NCI-H345 treated with DMSO at 0.1 percent for 48 hours (cell line): ENCODE data around the gene LAMA1.

ENCODE experiments used
- DNase-seq: peaks from one replicate; lab custom pipeline; 2025; ENCODE audit not compliant: unreplicated experiment; lab: John Stamatoyannopoulos, UW

LAMA1 gene

DNA sequence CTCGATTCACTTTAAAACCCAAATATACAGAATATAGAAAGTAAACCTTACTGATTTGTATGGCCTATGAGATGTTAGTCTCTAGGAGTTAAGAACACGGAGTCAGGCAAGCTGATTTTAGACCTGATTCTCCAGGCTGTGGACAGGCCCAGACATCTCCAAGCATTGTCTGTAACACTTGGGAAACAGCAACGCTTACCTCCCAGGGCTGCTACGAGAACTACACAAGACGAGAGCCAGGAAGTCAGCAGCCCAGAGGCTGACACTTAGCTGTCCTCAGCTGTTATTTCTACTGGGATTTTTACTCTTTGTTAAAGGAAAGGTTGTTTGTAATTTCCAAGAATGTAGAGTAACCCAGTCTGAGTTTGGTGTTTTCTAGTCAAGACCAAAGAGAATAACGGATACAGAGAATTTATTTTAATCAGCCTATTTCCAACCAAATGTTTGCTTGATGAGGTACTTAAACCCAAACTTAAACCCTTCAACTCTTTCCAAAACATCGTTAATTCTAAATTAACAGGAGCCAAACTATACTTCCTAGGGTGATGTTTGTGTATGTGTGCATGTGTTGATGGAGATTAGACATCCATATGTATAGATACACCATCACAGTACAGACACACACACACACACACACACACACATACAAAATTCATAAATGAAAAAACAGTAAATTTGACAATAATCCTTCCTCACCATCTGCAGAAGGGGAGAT, 123.4 kb downstream of the LAMA1 start:
- DNase-seq: no peak

DNA sequence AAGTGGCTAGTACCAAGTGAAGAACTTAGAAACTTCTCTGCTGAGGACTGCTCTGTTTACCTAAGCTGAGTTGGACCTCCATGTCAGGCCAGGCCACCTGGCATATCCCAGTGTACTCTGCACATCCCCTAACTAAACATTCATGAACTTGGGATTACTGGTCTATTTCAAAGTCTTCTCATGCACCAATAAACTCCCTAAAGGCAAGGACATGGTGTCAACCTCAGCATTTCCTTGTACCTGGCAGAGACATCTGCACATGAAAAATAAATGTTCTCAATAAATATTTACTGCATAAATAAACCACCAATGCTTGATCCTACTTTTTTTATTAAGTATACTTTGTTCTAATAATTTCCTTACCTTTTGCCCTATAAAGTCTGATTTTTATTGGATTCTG, 124.8 kb downstream of the LAMA1 start:
- DNase-seq: no peak

DNA sequence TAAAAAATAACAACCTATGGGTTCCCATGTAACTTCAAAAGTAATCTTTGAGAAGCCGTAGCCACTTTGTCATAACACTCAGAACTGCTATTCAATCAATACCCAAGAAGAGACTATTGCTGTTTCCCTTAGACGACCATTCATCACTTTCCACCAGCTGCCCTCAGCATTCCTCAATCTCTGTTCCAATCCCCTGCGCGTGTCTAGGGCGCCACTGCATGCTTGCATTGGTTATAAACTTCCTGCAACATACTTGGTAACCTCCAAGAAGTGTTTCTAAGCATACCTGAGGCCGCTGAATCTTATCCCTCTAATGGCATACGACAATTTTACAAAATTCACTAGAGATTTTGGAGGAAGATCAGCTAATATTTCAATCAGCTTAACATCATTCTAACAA, 134.2 kb downstream of the LAMA1 start:
- no peak for DNase-seq

DNA sequence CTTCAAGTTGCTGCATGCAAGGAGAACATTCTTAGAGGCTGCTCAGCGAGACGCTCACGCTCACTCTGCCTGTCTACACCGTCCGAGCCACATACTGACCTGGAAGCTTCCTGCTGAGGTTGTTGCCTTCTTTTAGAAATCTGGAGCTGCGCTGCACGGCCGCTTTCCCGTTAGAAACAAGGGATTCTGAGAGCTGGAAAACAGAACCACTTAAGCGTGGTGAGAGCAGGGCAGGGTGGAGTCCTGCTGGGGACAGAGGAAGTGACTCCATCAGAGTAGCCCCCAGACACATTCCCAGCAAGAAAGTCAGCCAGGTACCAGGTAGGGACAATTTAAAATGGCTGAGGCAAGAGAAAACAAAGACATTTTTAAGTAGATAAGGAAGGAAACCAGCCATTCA, 135.2 kb downstream of the LAMA1 start:
- DNase-seq: no peak

DNA sequence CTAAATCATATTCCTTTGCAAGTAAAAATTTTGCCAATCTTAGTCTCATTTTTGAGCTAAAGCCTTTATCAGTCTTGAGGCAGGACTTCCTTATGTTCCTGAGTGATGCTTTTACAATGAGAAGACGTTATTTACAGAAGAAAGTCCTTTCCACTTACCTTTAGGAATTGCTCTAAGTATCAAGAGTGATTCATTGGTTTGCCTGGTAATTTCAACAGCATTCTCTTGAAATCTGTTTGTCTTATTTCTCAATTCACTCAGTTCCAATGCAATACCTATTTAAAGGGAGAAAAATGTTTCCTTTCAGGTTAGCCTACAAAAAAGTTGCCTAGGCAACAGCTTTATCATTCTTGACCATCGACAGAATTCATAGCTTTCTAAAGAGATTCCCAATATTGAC, 137.2 kb downstream of the LAMA1 start:
- DNase-seq: no peak

DNA sequence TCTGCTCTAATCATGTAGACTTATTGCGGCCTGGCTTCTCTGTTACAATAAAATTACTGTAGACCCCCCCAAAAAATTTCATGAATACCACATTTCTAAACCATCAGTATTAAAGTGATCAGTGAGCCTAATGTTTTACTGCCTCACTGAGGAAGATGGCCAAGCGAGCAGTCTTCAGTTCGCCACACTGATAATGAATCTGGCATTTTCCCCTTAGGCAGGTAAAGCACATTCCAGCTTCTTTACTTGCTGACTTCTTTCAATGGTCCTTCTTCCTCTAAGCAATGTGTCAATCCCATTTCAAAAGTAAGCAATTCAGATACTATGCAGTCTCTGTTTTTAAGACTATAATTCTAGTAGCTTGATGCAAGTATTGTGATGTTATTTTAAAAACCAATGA, 137.6 kb downstream of the LAMA1 start:
- DNase-seq: no peak

DNA sequence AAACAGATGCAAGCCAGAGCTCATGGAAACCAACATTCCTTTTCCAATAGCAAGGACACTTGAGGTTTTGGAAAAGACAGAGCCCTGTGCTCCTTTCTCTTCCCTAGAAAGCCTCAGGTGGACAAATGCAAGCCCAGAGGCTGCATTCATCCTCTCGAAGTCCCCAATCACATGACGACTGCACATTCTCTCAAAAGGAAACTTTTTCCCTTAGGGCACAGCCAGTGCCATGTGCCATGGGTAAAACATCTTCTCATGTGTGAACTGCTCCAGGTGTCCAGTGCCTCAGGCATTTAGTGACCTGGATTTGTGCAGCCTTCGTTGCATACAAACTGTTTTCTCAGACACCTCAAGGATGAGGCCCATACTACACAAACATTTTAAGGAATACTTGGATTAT, 140.7 kb downstream of the LAMA1 start:
- no peak for DNase-seq

DNA sequence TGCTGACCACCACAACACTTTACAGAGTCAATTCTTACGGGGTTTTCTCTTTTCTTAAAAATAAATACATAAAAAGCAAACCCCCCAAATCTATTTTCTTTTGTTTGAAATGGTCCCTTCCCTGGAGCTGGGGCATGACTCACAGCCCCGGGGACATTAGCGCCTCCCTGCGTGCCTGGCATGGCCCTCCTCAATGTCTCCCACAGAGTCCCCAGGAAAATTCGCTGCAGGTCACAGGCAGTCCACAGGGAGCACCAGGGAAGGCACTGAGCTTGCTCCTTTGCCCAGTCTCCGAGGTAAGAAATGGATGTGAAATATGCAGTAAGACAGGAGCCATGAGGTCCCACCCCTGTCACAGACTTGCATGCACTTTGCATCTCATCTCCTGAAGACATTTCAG, 142.5 kb downstream of the LAMA1 start:
- DNase-seq: no peak

DNA sequence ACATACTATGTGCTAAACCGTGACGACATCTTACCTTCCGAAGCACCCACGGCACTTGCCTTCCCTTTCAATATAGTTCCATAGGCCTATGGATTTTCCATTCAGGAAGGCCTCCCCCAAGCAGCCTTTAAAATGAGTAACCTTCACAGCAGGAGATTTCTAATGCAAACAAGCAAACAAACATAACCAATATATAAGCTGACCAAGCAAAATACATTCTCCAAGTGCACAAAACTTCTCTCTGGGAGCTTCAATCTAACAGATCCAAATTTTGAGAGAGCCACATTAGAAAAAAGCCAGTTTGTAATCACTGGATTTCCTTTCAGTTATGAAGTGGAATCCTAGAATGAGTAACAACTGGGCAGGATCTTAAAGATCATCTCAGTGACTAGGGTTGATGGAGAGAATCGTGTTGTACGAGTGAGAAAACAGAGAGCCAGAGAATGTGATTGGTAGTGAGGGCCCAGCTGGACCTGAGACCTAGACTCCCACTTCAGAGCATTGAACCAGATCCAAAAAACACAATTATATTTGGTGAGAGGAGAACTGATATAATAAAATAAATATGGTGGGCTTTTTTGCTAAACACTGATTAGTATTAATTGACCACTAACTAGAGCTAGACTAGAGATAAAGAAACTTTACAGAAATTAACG, 145.6 kb downstream of the LAMA1 start:
- DNase-seq: no peak

DNA sequence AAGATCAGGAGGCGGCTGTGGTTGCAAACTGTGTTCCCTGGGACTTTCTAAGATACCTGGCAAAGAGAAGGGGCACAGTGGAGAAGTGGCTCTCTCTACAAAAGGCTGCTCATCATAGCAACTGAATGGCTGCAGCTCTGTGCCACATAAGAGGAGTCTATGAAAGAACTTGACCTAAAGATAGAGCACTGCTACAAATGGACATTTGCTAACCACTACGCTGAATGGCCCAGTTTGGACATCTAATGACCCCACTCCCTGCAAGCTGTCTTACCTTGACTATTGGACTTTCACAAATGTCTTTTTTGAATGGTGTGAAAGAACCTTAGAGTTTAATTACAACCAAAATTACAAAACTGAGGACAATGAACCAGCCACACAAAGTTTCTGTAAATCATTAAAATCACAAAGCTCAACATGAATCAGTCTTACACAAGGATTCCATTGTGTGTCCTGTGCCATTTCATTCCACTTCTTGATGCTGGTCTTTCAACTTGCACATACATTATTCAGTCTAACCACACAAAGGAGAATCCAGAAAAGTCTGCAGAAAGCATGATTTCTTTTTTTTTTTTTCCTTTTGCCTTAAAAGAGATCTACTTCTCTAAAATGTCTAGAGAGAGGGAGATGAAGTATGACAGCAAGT, 154.0 kb downstream of the LAMA1 start:
- no peak for DNase-seq

DNA sequence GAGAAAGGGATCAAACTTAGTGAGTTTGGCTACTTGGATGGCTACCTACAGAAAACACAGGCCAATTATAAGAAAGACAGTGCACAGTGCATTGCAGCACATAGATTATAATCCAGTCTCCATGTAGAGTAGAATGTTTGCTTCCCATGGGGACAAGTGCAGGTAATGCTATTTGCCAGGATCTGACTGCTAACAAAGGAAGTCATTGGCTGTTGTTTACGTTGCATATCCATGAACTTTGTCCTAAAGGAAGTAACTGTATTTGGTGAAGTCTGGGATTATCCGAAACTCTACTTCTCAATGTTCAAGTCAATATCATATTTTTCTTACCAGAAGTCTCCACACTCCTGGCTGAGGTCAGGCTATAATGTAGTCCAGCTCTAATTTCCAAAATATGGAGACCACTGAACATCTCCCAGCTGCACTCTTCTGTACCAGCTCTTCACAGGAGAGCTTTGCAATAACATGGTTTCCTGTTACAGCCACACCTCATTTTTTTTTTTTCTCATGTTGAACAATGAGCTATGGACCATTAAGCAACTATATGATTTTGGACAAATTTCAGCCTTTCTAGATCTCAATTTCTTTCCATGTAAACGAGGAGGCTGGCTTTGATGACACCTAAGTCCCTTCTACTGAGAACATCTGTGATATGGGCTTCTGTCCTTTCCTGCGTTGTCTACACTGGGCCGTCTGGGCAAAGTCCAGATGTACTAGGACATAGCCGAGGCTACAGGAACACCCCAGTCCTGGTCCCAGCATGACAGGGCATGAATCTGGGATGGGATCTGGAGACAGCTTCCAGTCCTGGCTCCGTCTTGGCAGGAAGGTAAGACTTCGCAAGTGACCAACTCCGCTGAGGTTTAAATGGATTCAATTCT, 154.8 kb downstream of the LAMA1 start:
- DNase-seq: no peak

DNA sequence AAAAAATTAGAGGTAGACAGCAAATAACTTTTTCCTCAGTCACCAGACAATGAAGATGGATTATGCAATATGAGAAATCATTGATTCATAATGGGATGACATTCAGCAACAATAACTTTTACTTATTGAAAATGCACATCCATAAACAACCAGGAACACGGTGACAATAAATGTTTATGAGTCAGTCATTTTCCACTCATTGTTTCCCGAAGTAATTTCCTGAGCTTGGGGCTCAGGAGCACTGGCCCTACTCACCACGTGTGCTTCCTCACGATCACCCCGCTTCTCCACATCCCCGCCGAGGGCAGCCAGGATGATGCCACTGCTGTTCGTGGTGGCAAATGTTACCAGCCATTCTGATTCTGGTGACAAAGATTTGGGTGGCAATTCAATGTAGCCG, 156.3 kb downstream of the LAMA1 start:
- DNase-seq: no peak

DNA sequence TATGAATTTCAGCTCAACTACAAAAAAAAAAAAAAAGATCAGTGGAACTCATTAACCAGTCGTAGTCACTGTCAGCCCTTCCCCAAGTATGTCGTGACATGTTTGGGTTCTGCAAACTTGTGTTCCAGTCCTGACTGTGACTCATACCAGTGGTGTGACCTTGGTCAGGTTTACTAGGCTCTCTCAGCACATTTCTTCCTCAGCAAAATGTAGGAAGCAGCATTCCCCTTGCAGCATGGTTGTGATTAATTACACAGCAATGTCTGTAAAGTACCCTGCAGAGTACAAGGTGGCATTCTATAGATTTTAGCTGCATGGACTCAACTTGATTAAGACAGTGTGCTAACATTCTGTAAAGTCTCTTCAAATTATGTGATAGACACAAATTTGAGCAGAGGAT, 156.9 kb downstream of the LAMA1 start:
- no peak for DNase-seq

DNA sequence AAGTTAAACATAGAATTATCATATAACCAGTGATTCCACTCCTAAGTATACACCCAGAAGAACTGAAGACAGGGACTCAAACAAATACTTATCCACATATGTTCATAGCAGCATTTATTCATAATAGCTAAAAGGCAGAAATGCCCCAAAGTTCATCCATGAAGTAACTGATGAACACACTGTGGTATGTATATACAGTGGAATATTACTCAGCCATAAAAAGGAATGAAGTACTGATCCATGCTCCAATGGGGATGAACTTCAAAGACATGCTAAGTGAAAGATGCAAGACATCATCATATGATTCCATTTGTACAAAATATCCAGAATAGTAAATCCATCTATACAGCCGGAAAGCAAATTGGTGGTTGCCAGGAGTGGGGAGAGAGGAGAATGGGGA, 157.5 kb downstream of the LAMA1 start:
- no peak for DNase-seq

DNA sequence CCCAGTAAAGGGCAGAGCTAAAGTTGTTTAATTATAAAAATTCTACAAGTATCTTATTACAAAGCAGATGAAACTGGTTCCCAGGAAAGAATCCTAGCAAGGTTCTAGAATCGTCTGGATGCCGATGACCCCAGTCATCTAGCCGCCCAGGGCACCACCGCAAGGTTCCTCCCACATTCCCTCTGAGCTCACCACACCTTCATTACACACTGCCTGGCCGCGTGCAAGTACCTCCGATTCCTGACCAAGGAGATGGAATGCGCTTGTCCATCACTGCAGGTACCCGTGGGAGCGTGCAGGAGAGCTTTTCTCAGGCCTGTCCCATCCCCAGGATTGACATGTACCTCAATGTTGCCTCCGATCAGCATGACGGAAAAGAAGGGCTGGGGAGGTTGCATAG, 158.5 kb downstream of the LAMA1 start:
- DNase-seq: no peak

DNA sequence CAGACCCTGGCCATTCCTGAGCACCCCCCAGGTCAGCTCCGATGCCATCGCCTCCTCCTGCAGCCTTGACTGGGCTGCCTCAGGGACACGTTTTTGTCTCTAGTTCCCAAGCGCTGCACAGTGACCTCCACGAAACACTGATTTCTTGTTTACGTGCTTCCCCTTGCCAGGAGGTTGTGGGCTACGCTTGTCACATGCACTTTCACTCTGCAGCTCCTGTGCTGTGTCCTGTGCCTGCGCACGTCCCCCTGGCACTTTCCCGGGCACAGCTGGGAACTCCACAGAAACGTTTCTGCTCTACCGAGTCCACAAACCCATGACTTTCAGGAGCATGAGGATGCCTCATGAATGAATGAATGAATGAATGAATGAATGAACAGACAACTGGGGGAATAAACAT, 160.6 kb downstream of the LAMA1 start:
- no peak for DNase-seq

DNA sequence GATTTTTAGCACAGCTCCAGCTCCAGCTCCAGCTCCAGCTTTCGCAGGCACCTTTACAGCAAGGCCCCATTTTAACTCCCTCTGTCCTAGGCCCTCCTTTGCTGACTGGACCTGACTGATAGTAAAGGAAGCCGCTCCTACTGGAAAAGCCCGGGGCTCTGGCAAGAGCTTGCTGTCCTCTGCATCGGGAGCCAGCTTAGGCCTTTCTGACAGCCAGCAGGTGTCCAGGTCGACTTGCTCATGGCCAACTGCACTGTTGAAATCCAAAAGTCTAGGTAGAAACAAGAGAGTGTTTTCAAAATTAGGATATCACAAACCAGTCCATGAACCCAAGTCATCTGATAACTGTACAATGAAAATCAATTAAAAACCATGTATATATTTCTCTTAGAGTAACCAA, 161.1 kb downstream of the LAMA1 start:
- no peak for DNase-seq

DNA sequence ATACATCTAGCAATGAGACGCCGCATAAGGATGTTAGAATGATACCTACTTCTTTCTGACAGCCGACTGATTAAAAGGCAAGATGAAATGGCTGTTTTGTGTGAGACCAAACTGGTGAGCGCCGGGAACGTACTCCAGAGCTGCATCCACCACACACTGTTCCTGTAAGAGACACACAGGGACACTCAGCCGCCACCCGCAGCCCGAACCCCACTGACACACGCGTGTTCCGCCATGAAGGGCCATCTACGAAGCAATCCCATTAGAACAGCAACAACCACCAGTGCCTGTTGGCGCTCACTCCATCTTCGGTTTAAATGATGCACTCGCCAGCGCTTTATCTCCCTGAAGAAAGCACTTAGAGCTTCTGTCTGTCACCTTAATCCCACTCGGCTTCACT, 162.3 kb downstream of the LAMA1 start:
- no peak for DNase-seq

DNA sequence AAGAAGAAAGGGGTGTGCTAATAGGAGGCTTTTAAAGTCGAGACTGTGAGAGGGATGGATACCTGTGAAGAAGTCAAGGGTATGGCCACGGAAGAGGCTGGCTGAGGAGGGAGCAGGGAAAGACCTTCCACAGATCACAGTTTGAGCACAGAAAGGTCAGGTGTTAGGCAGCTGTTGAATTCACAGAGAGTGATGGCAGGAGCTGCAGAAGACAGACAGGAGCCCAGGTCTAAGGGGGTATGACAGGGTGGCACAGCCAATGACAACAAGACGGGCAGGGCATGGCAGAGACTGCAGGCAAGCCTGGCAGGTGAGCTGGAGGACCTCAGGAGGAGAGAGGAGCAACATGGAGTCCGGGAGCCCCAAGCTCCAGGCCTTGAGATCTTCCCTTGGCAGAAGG, 163.1 kb downstream of the LAMA1 start:
- DNase-seq: no peak

DNA sequence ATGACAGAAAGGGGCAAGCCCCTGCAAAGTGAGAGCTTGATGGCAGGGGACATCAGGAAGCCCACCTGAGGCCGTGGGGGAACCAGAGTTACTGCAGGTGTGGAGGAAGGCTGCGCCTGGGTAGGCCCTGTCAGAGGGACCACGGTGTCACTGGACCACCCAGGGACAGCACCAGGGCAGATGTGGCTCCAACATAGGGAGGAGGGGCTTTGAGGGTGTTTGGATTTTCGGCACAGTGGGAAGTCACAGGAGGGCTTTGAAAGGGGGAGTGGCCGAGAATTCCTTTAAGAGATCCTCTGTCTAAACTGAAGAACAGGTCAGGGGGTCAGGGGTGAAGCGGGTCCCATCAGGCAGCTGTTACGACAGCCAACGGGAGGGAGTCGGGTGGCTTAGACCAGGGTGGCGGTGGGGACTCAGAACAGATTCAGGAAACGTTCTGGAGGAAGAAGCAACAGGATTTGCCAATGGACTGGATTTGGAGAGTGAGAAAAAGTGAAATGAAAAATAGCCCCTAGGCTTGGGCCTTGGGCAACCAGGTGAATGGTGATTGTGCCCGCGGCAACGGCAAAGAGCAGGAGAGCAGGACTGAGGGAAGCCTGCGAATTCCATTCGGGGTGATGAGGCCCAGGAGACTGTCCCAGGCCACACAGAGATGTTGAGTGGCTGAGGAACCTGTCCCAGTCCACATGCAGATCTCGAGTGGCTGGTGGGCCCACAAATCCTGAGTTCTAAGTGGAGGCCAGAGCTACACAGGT, 166.1 kb downstream of the LAMA1 start:
- DNase-seq: no peak

DNA sequence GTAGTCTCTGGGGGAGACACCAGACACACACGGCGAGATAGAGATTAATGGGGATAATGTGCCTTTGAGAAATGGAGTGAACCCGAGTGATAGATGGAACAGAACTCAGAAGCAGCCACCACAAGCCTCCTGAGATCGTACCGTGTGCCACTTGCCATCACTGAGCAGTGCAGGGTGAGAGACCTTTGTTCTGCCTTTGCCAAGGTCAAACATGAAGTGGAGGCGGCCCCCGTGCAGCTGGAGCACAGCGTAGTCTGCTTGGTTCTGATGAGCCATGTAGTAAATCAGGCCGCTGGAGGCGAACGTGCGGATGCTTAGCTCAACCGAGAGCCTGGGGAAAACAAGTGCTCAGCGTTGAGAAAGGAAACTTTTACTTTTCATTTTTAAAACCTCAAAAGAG, 167.0 kb downstream of the LAMA1 start:
- DNase-seq: no peak
